Gastrocnemius medialis (tissue), 4 donors: ENCODE data around the gene LDB3. TPM values are rescaled to one million over a fixed set of nuclear protein-coding genes. Genes with fewer than 3 reads are reported as not detected.

ENCODE experiments used
- ATAC-seq, 2 donors: fragments of 150-250 bp; one replicate each; pipeline ENCODE4 v1.9.1; 2016
- DNase-seq, 2 donors: peaks; one replicate each; pipeline ENCODE4 v3.0.0-alpha.2; 2019
- H3K27ac ChIP-seq, 4 donors: fragments of 200-600 bp; sonication (generic); 1 replicate in 1 of 4; 2 replicates in 3 of 4; pipeline ENCODE4 v1.5.1; 2016 to 2018; ENCODE audit warnings: mild to moderate bottlenecking in 2 of 4, moderate library complexity in 1 of 4
- H3K27me3 ChIP-seq, 3 donors: fragments of 200-600 bp; sonication (generic) in 2 of 3; 1 replicate in 1 of 3; 2 replicates in 2 of 3; pipeline versions ENCODE4 v1.5.1 to v1.6.0; 2016 to 2019; ENCODE audit warnings: mild to moderate bottlenecking in 1 of 3, moderate library complexity in 1 of 3
- H3K36me3 ChIP-seq, 2 donors: fragments of 200-600 bp; sonication (generic) in 1 of 2; one replicate each; pipeline ENCODE4 v1.5.1; 2017 to 2018
- H3K4me1 ChIP-seq, 2 donors: fragments of 200-600 bp; sonication (generic) in 1 of 2; one replicate each; pipeline ENCODE4 v1.5.1; 2016 to 2017; ENCODE audit warnings: mild to moderate bottlenecking in 2 of 2
- H3K4me3 ChIP-seq, 4 donors: fragments of 200-600 bp; sonication (generic) in 3 of 4; 1 replicate in 1 of 4; 2 replicates in 3 of 4; pipeline ENCODE4 v1.5.1; 2016 to 2019; ENCODE audit warnings: mild to moderate bottlenecking in 2 of 4
- H3K9me3 ChIP-seq, 3 donors: fragments of 200-600 bp; sonication (generic) in 2 of 3; 1 replicate in 1 of 3; 2 replicates in 2 of 3; pipeline ENCODE4 v1.5.1; 2016 to 2019
- CTCF ChIP-seq, 5 experiments: fragments of 450-650 bp in 3 of 5; fragments of 200-600 bp in 2 of 5; sonication (generic) in 2 of 5; IDR thresholded peaks in 4 of 5; conservative IDR thresholded peaks in 1 of 5; 1 replicate in 4 of 5; 2 replicates in 1 of 5; pipeline ENCODE4 v1.5.1; 2016 to 2019; ENCODE audit warnings: antibody characterized with exemption in 5 of 5, mild to moderate bottlenecking in 3 of 5, moderate library complexity in 3 of 5
- POLR2A ChIP-seq, 2 donors: fragments of 450-650 bp; IDR thresholded peaks; one replicate each; pipeline ENCODE4 v1.6.1; 2017; ENCODE audit warnings: antibody characterized with exemption in 2 of 2, mild to moderate bottlenecking in 2 of 2, moderate library complexity in 2 of 2
- in situ Hi-C, 4 donors: fragments of 200-750 bp; cut with MboI; loops; one replicate each; pipeline versions ENCODE4 v1.15.0 to v1.8.0; 2017; ENCODE audit warnings: low sequenced_read_pairs in 4 of 4
- intact Hi-C: fragments of 100-400 bp; cut with DNase I; formaldehyde crosslinking; loops from one replicate; pipeline ENCODE4 v1.15.1; 2023; ENCODE audit warnings: low total_unique reads
- total RNA-seq, 4 donors: library from RNA; depleted of rRNA; stranded (reverse); fragments of >200 nt; gene quantifications; one replicate each; pipeline versions ENCODE4 v1.1.0 to v1.2.3, GENCODE V29; 2016

The LDB3 gene
- total RNA-seq, 4 donors from 2014 or later = 164 to 305 (median 227) TPM

GRCh38 chr10:86753051-86753450 is 84.7 kb downstream of the LDB3 start:
- Histone ChIP-seq H3K4me3 (no peak overlapping the region), H3K27ac (peak overlapping the region; percentile 95 to 99 (median 98)), H3K36me3 (no peaks in the 10 kb centered on the region), H3K4me1 (peaks cover 33 to 36% of the 10 kb centered on the region in 2 donors), H3K27me3 (no peaks in the 10 kb centered on the region), H3K9me3 (no peaks in the 10 kb centered on the region)
- intact Hi-C loops (no loop called here), in situ Hi-C loops (no loop called here)
- TF ChIP-seq POLR2A (IDR thresholded peaks at IDR 0.05) (no peak), CTCF (IDR thresholded peaks at IDR 0.05 in 4 of 5, conservative IDR thresholded peaks at IDR 0.05 in 1 of 5) (no peak)
- no peak for ATAC-seq
- no peak for DNase-seq

GRCh38 chr10:86753638-86754434 is 85.5 kb downstream of the LDB3 start:
- peaks cover 34 to 44% of the 10 kb centered on the region in 2 donors for H3K4me1 ChIP-seq
- peak overlapping the region; percentile 95 to 99 (median 98) for H3K27ac ChIP-seq
- no peaks in the 10 kb centered on the region for H3K27me3 ChIP-seq
- DNase-seq (peak; percentile 76 to 89), ATAC-seq (peak; percentile 39 to 55)
- TF ChIP-seq CTCF (IDR thresholded peaks at IDR 0.05 in 4 of 5, conservative IDR thresholded peaks at IDR 0.05 in 1 of 5) = no peak
- TF ChIP-seq POLR2A (IDR thresholded peaks at IDR 0.05) = no peak
- H3K9me3 ChIP-seq = no peaks in the 10 kb centered on the region
- intact Hi-C loops (loop anchor here (2.0 kb wide), 1 partner anchor 21 kb away; no protein-coding TSS in a partner anchor), in situ Hi-C loops (no loop called here)
- H3K36me3 ChIP-seq = no peaks in the 10 kb centered on the region
- peak overlapping the region in 1 of 4 donors; percentile 15 for H3K4me3 ChIP-seq

- Histone ChIP-seq H3K27ac (peak overlapping the region; percentile 95 to 99 (median 98)), H3K4me1 (peaks cover 42 to 54% of the 10 kb centered on the region in 2 donors), H3K4me3 (peak overlapping the region; percentile 75 to 92 (median 84)), H3K9me3 (no peaks in the 10 kb centered on the region), H3K27me3 (no peaks in the 10 kb centered on the region), H3K36me3 (no peaks in the 10 kb centered on the region)
- intact Hi-C loops = loop anchor here (1.0 to 5.0 kb wide), 5 partner anchors 23 to 218 kb away; partner anchors contain the start of gene LDB3
- in situ Hi-C loops = no loop called here
- TF ChIP-seq POLR2A (IDR thresholded peaks at IDR 0.05) (no peak), CTCF (IDR thresholded peaks at IDR 0.05 in 4 of 5, conservative IDR thresholded peaks at IDR 0.05 in 1 of 5) (no peak)
- ATAC-seq (no peak), DNase-seq (no peak)
Observed at GRCh38 chr10:86755454-86755739, 87.1 kb downstream of the LDB3 start.

GRCh38 chr10:86755740-86756510 is 87.6 kb downstream of the LDB3 start:
- peaks cover 43 to 59% of the 10 kb centered on the region in 2 donors for H3K4me1 ChIP-seq
- H3K9me3 ChIP-seq = no peaks in the 10 kb centered on the region
- peak overlapping the region; percentile 95 to 99 (median 98) for H3K27ac ChIP-seq
- no peaks in the 10 kb centered on the region for H3K27me3 ChIP-seq
- in situ Hi-C loops (no loop called here), intact Hi-C loops (loop anchor here (1.0 to 5.0 kb wide), 6 partner anchors 23 to 338 kb away; partner anchors contain the start of genes GLUD1 and LDB3)
- H3K36me3 ChIP-seq = no peaks in the 10 kb centered on the region
- peak overlapping the region; percentile 75 to 92 (median 84) for H3K4me3 ChIP-seq
- DNase-seq (peak; percentile 87 to 94), ATAC-seq (peak; percentile 73 to 75)
- no peak for TF ChIP-seq CTCF (IDR thresholded peaks at IDR 0.05 in 4 of 5, conservative IDR thresholded peaks at IDR 0.05 in 1 of 5)
- TF ChIP-seq POLR2A (IDR thresholded peaks at IDR 0.05) = peak; percentile 88 to 92
